Hepatocyte (in vitro differentiated cells): Measurements from ENCODE around the gene SRD5A1.

Experiments
- CTCF ChIP-seq: fragments of 200-600 bp; sonication (generic); IDR thresholded peaks from 2 replicates; pipeline ENCODE4 v1.5.1; 2016; ENCODE audit warnings: antibody characterized with exemption, mild to moderate bottlenecking; ENCODE audit not compliant: poor library complexity
- EZH2 ChIP-seq: fragments of 200-600 bp; sonication (generic); IDR thresholded peaks from 2 replicates; pipeline ENCODE4 v1.6.1; 2016; ENCODE audit warnings: antibody characterized with exemption, mild to moderate bottlenecking, borderline replicate concordance
- EZH2phosphoT487 ChIP-seq: fragments of 200-600 bp; sonication (generic); IDR thresholded peaks from one replicate; pipeline ENCODE4 v1.6.1; 2018; ENCODE audit warnings: antibody characterized with exemption, mild to moderate bottlenecking, low read depth, moderate library complexity; ENCODE audit not compliant: unreplicated experiment, severe bottlenecking

DNA sequence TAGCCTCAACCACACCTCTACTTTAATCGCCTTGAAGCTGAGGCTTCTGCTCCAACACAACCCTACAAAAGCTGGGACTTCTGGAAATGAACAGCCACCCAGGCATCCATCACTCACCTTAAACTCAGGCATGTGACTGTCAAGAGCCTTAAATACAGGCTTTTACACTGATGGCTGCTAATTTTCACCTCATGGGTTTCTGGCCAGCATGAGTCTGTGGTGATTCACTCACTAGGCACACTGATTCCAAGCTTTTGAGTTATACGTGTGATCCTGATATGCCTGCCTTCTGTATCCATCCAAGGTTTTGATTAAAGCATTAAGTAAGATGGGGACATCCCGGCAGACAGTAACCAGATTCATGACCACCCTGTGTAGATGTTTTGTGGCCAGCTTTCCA, 9.3 kb upstream of the SRD5A1 start:
- TF ChIP-seq CTCF = no peak
- TF ChIP-seq EZH2 = no peak
- TF ChIP-seq EZH2phosphoT487 = no peak
